Right cardiac atrium (tissue), 5 donors: Measurements from ENCODE around the gene GNAQ. TPM values are rescaled to one million over a fixed set of nuclear protein-coding genes. Genes with fewer than 3 reads are reported as not detected.

Experiments
- ATAC-seq, 2 donors: fragments of 200-7000 bp; cut with Tn5 transposase; one replicate each; pipeline versions ENCODE4 v1.8.0 to v1.9.1; 2020; ENCODE audit warnings: moderate library complexity in 2 of 2, mild to moderate bottlenecking in 1 of 2
- DNase-seq, 3 donors: peaks; one replicate each; pipeline ENCODE4 v3.0.0-alpha.2; 2020
- H3K27ac ChIP-seq: one replicate; pipeline ENCODE4 v1.5.1; 2013; ENCODE audit warnings: mild to moderate bottlenecking, low read length, control low read depth, moderate library complexity
- H3K27me3 ChIP-seq: one replicate; pipeline ENCODE4 v1.6.1; 2013; ENCODE audit not compliant: control insufficient read depth, insufficient read depth
- H3K4me1 ChIP-seq: one replicate; pipeline ENCODE4 v1.6.1; 2013; ENCODE audit warnings: low read length; ENCODE audit not compliant: control insufficient read depth, insufficient read depth
- H3K4me3 ChIP-seq: one replicate; pipeline ENCODE4 v1.5.1; 2013; ENCODE audit warnings: low read length, control low read depth
- H3K9me3 ChIP-seq: one replicate; pipeline ENCODE4 v1.6.1; 2013; ENCODE audit warnings: low read length; ENCODE audit not compliant: control insufficient read depth
- WGBS: extraction: QIAGEN DNeasy Blood & Tissue Kit; methylation state at CpG from one replicate; pipeline ENCODE4 v1.1.7; 2013; 5-methylcytosine and 5-hydroxymethylcytosine counted together
- intact Hi-C, 4 donors: fragments of 100-400 bp; cut with DNase I; formaldehyde crosslinking; loops; one replicate each; pipeline versions ENCODE4 v1.11.0 to v1.14.0; 2022 to 2023
- polyA plus RNA-seq: library from polyadenylated mRNA; stranded (reverse); fragments of 200-250 nt; gene quantifications from one replicate; pipeline ENCODE4 v1.2.3, GENCODE V29; 2013
- total RNA-seq, 4 donors: library from RNA; stranded (reverse); fragmentation: NEBNext Ultra II Directional; extraction: Animal tissue kit (Norgen Biotek cat#: 25700); gene quantifications; one replicate each; pipeline ENCODE4 v1.2.1, GENCODE V29; 2021
- donor health status: healthy with polysubstance abuse.
- donor health status: DM: no; HTN: yes; CAD: no.
- donor health status: DM: no; HTN: no; CAD: no.
- donor health status: DM: no; HTN: yes; CAD: no; lungs with severe emphysema.
- donor health status: DM: yes; HTN: yes; CAD: no.

GNAQ gene
- total and polyA plus RNA-seq, 5 donors: 6.0 to 18.1 (median 16.4) TPM

DNA sequence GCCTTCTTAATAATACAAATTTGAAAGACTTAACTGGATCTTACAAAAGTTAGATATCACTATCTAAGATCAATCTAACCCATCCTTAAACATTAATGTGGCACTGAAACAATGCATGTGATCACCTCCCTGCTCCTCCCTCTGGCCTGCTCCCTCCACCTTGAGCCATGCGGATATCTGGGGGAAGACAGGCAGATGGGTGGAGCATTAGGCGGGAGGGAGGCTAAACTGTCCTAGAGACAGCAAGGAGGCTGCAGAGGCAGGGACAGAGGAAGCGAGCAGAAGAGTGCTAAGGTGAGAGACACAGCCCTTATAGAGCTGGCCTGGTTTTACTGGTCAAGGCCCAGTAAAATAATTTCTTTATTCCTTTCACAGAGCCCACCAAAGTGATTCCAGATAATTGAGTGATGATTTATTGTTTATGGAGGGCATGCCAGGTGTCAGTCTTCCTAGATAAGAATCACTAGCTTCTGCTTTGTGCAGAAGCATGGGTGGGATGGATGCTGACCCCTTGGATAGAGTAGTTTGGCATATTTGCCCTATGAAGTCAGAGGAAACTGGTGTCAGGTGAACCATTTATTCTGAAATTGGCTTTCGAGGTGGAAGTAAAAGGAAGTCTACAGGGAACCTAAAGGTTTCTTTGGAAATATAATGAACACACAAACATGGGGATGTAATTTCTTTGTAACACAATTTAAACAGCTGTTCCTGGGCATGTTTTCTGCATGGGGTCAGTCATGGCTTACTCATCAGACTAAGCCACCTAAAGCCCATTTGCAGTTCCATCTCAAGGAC is 188.3 kb downstream of the GNAQ start:
- DNase-seq (no peak), ATAC-seq (no peak)
- Histone ChIP-seq H3K27ac (no peak overlapping the region), H3K9me3 (no peaks in the 10 kb centered on the region), H3K4me3 (no peak overlapping the region), H3K27me3 (no peaks in the 10 kb centered on the region), H3K4me1 (peaks cover 14% of the 10 kb centered on the region)
- intact Hi-C loops: loop anchor here in 1 of 4 donors (10.0 kb wide), 1 partner anchor 192 kb away; the partner anchor contains the start of gene GNAQ
- WGBS: 89% methylated on average over 4 of the region's 4 CpGs

DNA sequence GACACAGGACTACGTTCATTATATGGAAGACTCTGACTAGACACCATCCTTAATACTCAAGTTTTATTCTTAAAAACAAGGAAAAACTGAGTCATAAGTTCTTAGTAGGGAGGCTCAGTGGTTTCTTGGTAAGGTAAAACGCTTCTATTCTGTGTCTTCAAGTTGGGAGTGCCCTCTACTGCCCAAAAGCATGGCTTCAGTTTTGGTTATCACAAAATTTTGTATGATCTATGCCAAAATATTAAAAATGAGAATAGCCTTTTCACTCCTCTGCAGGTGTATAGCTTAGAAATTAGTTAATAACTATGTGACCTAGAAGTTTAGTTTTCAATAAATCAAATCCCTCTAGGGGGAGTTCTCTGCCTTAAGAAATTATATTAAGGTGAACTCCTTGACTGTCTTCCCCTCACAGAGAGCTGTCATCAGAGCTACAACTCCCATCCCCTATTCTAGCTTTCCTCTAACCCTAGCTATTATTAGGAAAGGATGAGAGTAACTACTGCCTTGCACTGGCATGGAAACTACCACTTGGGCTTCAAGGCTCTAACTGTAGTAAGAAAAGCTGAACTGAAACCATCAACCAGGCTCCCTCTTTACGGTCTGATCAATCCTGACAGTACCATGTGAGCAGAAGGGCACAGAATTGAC is 189.7 kb downstream of the GNAQ start:
- WGBS: 86% methylated on average over 3 of the region's 3 CpGs
- ATAC-seq: no peak
- no peak overlapping the region for H3K27ac ChIP-seq
- intact Hi-C loops: loop anchor here in 1 of 4 donors (10.0 kb wide), 1 partner anchor 193 kb away; the partner anchor contains the start of gene GNAQ
- DNase-seq: no peak
- H3K4me1 ChIP-seq: peaks cover 8% of the 10 kb centered on the region
- H3K4me3 ChIP-seq: no peak overlapping the region
- no peaks in the 10 kb centered on the region for H3K9me3 ChIP-seq
- no peaks in the 10 kb centered on the region for H3K27me3 ChIP-seq

DNA sequence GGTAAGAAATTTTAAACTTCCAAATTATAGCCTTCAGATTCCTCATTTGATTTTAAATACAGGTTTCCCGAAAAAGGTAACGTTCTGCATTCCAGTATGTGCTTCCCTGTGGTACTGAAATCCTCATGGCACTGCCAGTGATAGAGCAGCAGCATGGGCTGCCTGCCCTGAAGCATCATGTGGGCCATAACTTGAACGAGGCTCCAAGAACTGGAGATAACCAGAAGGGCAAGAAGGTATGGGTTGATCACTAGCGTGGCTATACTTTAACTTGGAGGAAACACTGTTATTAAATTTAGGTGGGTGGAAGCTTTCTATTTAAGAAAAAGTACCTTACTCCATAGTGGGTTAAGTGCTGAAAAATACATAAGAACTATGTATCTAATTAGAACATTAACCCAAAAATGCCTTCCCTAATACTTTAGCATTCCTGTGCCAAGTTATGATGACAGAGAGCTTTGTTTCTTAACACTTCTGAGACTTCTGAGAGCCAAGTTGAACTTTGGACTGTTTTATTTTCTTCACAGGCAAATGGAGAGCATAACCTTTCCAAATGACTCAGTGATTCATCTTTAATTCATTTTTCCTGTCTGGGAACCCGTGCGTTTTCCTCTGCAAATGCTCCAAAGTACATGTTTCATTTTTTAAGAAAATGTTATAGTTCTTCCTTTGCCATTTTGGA is 192.0 kb downstream of the GNAQ start:
- H3K27ac ChIP-seq: peak overlapping the region; percentile 30
- peaks cover 5% of the 10 kb centered on the region for H3K4me1 ChIP-seq
- H3K9me3 ChIP-seq: no peaks in the 10 kb centered on the region
- 53% methylated on average over 6 of the region's 6 CpGs for WGBS
- intact Hi-C loops: loop anchor here in 1 of 4 donors (10.0 kb wide), 1 partner anchor 195 kb away; the partner anchor contains the start of gene GNAQ
- ATAC-seq (peak in 1 of 2 donors; percentile 63), DNase-seq (no peak)
- H3K27me3 ChIP-seq: no peaks in the 10 kb centered on the region
- no peak overlapping the region for H3K4me3 ChIP-seq

DNA sequence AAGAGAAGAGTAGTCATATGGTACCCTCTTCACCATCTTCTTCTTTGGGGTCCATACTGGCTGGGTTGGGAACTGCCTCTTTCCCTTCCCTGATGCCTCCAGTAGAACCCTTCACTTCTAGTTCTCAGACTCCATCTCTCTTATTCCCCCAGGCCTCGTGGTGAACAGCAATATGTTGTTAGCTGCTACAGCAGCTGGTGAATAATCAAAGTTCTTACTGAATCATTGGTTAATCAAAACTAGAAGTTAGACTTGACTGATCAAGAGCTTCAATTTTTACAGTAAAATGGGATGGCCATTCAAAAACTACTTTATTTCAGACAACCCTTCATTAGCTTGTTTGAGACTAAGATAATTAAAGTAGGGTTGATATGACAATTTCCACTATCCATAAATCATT is 192.6 kb downstream of the GNAQ start:
- 72% methylated on average over 1 of the region's 1 CpG for WGBS
- no peak for ATAC-seq
- H3K27ac ChIP-seq: no peak overlapping the region

DNA sequence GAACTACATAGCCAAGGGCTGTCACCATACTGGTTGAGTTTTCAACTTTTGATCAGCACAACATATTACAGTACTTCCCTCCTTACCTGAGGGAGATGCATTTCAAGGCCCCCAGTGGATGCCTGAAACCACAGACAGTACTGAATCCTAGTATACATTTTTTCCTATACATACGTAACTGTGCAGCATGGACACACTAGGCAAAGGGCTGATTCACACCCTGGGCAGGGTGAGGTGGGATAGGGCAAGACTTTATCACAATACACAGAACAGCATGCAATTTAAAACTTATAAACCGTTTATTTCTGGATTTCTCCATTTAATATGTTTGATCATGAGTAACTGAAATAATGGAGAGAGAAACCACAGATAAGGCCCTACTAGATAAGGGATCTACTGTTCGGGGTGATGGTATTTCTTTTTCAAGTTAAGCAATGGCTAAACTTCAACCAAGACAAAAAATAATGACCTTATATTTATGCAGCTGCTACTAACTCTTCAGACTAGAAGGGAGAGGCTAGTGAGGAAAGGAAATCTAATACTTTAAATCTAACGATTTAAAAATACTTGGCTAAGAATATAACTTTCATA is 196.6 kb downstream of the GNAQ start:
- no peak for DNase-seq

More for the DNA sequence above, 192.6 kb downstream of the GNAQ start:
- no peak overlapping the region for H3K4me3 ChIP-seq
- intact Hi-C loops: no loop called here
- H3K27me3 ChIP-seq: no peaks in the 10 kb centered on the region
- H3K9me3 ChIP-seq: no peaks in the 10 kb centered on the region
- DNase-seq: no peak
- H3K4me1 ChIP-seq: peaks cover 5% of the 10 kb centered on the region

DNA sequence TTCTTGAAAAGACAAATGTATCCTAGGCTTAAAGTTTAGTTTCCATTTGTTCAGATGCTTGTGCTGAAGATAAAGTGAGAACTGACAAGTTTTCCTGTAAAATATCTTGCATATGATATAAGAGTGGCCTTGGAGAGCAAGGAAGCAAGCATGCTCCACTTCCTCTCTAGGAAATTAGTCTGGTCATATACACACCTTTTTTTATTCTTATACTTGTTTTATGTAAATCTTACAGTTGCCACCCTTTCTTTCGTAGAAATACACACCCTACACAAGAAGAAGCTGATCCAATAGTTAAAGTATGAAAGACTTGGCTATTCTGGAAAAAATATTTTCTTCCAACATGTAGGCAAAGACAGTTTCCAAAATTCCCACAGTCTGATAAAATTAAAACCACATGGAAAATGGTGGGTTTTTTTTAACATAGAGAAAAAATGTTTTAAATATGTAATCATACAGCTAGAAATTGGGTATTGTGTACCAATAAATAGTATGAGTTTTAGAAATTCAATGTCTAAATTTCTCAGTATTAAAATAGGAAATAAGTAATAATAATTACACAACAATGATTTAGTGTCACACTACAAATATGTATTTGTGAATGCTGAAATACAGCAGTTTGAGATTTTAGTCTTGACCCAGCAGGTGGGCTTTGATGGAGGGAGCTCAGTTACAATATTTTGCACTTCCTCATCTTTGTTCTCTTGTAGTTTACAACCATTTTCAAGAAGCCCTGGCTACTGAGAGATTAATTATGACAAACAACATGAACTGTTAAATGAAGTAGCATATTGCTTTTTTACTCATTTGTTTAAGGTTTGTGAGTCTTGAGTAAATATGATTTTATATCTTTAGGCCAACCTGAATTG is 197.8 kb downstream of the GNAQ start:
- intact Hi-C loops: no loop called here
- Histone ChIP-seq H3K4me3 (no peak overlapping the region), H3K4me1 (peaks cover 1% of the 10 kb centered on the region), H3K27ac (no peak overlapping the region), H3K27me3 (no peaks in the 10 kb centered on the region), H3K9me3 (no peaks in the 10 kb centered on the region)
- 59% methylated on average over 1 of the region's 1 CpG for WGBS
- ATAC-seq (no peak), DNase-seq (no peak)

More for the DNA sequence above, 196.6 kb downstream of the GNAQ start:
- Histone ChIP-seq H3K4me1 (peaks cover 1% of the 10 kb centered on the region), H3K27me3 (no peaks in the 10 kb centered on the region), H3K4me3 (no peak overlapping the region), H3K27ac (no peak overlapping the region), H3K9me3 (no peaks in the 10 kb centered on the region)
- ATAC-seq: no peak
- intact Hi-C loops: no loop called here
- 71% methylated on average over 4 of the region's 4 CpGs for WGBS

DNA sequence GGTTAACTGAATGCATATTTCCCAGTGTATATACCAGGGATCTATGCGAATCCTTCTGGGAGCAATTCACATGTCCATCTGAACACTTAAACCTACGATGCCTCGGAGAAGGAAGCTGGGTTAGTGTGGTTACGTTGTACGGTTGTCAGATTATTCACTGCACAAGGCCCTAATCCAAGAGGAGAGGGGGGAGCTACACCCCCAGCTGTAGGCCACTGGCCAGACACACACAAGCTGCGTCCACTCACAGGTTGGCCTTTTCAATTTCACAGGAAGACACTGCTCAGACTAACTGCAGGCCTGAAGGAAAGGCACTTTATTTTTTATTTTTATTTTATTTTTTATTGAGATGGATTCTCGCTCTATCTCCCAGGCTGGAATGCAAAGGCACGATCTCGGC is 199.0 kb downstream of the GNAQ start:
- no peaks in the 10 kb centered on the region for H3K9me3 ChIP-seq
- H3K27me3 ChIP-seq: no peaks in the 10 kb centered on the region
- ATAC-seq (peak in 1 of 2 donors; percentile 54), DNase-seq (peak in 2 of 3 donors; percentile 31 to 58)
- intact Hi-C loops: no loop called here
- no peaks in the 10 kb centered on the region for H3K4me1 ChIP-seq
- 80% methylated on average over 9 of the region's 9 CpGs for WGBS
- H3K4me3 ChIP-seq: no peak overlapping the region
- no peak overlapping the region for H3K27ac ChIP-seq

DNA sequence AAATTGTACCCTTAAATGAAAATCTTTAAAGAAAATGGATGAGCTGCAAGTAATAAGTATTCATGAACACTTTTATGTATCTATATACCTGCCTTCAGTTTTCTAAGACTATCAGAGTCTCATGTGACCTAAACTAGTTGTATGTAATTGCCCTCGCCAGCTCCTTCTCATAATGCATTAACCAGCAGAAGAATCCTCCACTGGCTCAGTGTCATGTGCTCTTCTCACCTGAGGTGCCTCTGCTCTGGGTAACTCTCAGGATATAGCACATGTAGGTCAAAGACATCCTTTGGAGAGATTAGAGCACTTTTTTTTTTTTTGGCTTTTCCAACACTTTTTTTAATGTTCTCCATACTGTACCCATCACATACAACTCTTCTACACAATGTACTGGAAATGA is 199.8 kb downstream of the GNAQ start:
- 97% methylated on average over 1 of the region's 1 CpG for WGBS
- Histone ChIP-seq H3K4me3 (no peak overlapping the region), H3K4me1 (no peaks in the 10 kb centered on the region), H3K27ac (no peak overlapping the region), H3K27me3 (no peaks in the 10 kb centered on the region), H3K9me3 (no peaks in the 10 kb centered on the region)
- intact Hi-C loops: no loop called here
- no peak for ATAC-seq
- DNase-seq: no peak

DNA sequence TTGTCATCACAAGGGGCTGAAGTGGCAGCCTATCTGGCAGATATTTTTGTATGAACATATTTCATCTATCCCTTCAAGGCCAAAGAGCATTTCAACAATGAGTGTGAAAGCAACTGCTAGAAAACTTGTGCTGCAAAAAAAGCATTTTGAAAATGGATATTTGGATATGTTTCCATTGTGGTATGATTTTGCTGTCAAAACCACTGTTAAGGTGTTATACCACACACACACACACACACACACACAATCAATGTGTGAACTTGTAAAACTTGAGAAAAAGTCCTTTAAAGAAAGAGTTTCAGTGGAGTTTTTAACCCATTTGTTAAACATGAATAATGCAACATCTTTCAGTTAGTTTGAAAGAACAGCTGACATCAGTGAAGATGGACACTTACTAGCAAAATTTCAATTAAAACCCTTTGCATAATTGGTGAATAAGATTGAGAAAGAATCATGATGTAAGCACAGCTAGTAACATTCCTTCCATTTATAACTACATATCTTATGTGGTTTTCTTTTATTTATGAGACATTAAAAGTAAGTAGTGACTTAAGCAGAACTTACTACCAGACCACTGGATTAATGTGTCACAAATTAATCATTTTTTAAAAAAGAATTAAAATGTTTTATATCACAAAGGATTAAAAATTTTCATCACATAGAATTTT is 200.9 kb downstream of the GNAQ start:
- H3K27me3 ChIP-seq: no peaks in the 10 kb centered on the region
- H3K4me3 ChIP-seq: no peak overlapping the region
- intact Hi-C loops: no loop called here
- H3K4me1 ChIP-seq: no peaks in the 10 kb centered on the region
- H3K9me3 ChIP-seq: no peaks in the 10 kb centered on the region
- no peak for ATAC-seq
- no peak for DNase-seq
- no peak overlapping the region for H3K27ac ChIP-seq

DNA sequence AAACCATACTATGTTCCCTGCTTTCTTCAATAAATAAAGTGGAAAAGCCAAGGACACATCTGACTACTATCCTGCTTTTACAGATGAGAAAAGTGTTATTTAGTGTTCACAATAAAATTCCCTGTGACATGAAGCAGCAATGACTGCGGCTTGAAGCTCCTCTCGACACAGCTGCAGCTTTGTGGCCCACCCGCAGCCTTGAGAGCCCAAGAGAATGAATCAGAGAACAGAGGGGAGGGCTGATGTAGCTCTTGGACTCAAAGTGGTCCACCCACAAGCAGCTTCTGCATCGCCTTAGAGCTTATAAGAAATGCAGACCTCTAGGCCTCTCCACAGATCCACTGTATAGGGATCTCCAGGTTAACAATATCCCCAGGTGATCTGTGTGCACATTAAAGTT is 202.2 kb downstream of the GNAQ start:
- 83% methylated on average over 4 of the region's 4 CpGs for WGBS
- no peaks in the 10 kb centered on the region for H3K9me3 ChIP-seq
- intact Hi-C loops: no loop called here
- H3K4me3 ChIP-seq: no peak overlapping the region
- H3K27ac ChIP-seq: no peak overlapping the region
- H3K27me3 ChIP-seq: no peaks in the 10 kb centered on the region
- no peak for DNase-seq
- ATAC-seq: no peak
- H3K4me1 ChIP-seq: no peaks in the 10 kb centered on the region
